Activated T-cell treated with anti-CD3 and anti-CD28 coated beads, Interleukin-2, amount 50 U/mL, for 1 hour (primary cell): ENCODE data around the gene ITLN1.
"Not testable (repeated sequence)": the region's sequence is repeated elsewhere in the genome, so short reads cannot be mapped to it uniquely, and the experiment has no call there.

ENCODE experiments used
- DNase-seq: peaks from one replicate; pipeline ENCODE4 v3.0.0-alpha.2; 2020

Gene ITLN1

GRCh38 chr1:160882582-160882981, 2.4 kb downstream of the ITLN1 start:
- no peak for DNase-seq

GRCh38 chr1:160881264-160881663, 3.7 kb downstream of the ITLN1 start:
- DNase-seq, result not testable (repeated sequence)

- no peak for DNase-seq
These were observed 4.8 kb downstream of the ITLN1 start for GRCh38 chr1:160880216-160880615.

GRCh38 chr1:160879056-160879455, 5.9 kb downstream of the ITLN1 start:
- no peak for DNase-seq

GRCh38 chr1:160877221-160877620, 7.8 kb downstream of the ITLN1 start:
- DNase-seq, result no peak

GRCh38 chr1:160876311-160876710, 8.7 kb downstream of the ITLN1 start:
- no peak for DNase-seq

GRCh38 chr1:160875591-160875990, 9.4 kb downstream of the ITLN1 start:
- DNase-seq, result not testable (repeated sequence)

- no peak for DNase-seq
These were observed 10.0 kb downstream of the ITLN1 start for GRCh38 chr1:160874935-160875334.

GRCh38 chr1:160868141-160868540, 16.8 kb downstream of the ITLN1 start:
- no peak for DNase-seq

- not testable (repeated sequence) for DNase-seq
These were observed 17.3 kb downstream of the ITLN1 start for GRCh38 chr1:160867651-160868050.

- no peak for DNase-seq
These were observed 18.2 kb downstream of the ITLN1 start for GRCh38 chr1:160866695-160867260.

- no peak for DNase-seq
These were observed 18.8 kb downstream of the ITLN1 start for GRCh38 chr1:160866001-160866694.

- DNase-seq, result no peak
These were observed 19.6 kb downstream of the ITLN1 start for GRCh38 chr1:160865337-160865736.

GRCh38 chr1:160864173-160864572, 20.8 kb downstream of the ITLN1 start:
- no peak for DNase-seq

GRCh38 chr1:160863774-160864131, 21.2 kb downstream of the ITLN1 start:
- no peak for DNase-seq

- no peak for DNase-seq
These were observed 21.8 kb downstream of the ITLN1 start for GRCh38 chr1:160863061-160863773.

- DNase-seq, result peak; percentile 41
These were observed 22.5 kb downstream of the ITLN1 start, which contains the start of gene CD244 for GRCh38 chr1:160862203-160863060. Gene CD244 (minus strand): TSS chr1:160862887. CDS start chr1:160862677, 210 bp downstream.

GRCh38 chr1:160860840-160861505, 24.0 kb downstream of the ITLN1 start:
- no peak for DNase-seq

- DNase-seq, result no peak
These were observed 25.8 kb downstream of the ITLN1 start for GRCh38 chr1:160859166-160859565.

- DNase-seq, result no peak
These were observed 26.5 kb downstream of the ITLN1 start for GRCh38 chr1:160858507-160858906.

GRCh38 chr1:160858097-160858496, 26.9 kb downstream of the ITLN1 start:
- no peak for DNase-seq

- no peak for DNase-seq
These were observed 29.6 kb downstream of the ITLN1 start for GRCh38 chr1:160855181-160855981.
